GM18861 (cell line): ENCODE results near the gene CACNA1C.

Experiments
- ATAC-seq: cut with Tn5 transposase; IDR thresholded peaks from one replicate; pipeline ENCODE4 v1.9.1; 2021; ENCODE audit not compliant: unreplicated experiment

Gene CACNA1C

DNA sequence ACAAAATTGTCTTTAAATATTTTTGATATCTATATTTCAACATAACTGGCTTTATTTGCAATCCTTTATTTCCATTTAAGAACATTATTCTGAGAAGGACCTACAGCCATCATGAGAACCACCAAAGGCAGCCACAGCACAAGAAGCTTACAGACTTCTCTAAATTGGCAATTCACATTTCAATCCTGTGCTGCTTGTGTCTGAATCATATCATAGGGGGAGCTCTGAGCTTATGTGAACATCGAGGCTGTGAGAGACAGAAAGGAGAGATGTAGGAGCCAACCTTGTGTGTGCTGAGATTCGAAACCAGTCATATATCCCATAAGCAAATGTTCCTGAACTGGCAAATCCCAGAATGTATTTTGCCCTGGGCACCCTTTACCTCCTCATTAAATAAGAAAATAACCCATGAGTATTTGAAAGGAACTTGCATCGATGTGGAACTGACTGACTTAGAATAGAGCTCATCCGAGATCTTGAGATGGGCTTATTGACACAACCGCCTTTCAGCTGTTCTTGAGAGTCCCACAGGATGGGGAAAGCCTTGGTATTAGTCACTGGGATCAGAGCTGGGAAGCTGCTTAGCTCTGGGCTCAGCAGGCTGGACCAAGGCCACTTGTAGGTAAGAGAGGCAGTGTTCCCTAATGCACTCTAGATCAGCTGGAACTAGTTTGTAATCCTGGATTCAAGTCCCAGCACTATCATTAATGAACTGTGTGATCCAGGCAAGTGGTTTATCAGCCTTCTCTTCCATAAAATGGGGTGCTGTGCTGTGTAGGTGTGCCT, 329.8 kb downstream of the CACNA1C start:
- ATAC-seq: no peak

DNA sequence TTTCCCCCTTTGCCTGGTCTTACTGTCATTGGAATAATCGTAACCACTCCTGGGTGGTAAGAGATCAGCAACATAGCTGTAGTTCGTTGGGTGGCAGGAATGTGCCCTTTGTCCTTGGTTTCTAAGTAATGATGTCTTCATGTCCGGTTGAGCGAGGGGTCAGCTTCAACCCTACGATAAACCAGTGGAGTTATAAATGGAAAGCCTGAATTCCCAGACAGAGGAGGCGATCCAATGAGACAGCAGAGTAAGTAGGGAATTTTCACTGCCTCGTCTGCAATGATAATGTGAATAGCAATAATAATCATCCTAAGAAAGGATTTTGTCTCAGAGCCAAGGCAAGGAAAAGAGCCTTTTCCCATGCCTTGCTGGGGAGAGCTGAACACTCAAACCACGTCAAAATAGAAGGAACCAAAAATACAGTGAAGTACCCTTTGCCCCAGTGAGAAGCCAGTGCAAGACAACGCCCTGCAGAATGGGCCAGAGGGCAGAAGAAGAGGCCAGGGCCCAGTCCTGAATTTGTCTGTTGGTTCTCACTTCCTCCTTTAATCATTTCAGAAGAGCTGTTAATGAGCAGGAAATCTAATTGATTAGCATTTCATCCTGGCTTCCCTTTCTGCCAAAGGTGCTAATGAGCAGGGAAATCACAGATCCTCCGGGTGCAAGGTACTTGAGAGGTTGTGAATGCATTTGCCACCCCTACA, 330.7 kb downstream of the CACNA1C start:
- ATAC-seq: no peak

DNA sequence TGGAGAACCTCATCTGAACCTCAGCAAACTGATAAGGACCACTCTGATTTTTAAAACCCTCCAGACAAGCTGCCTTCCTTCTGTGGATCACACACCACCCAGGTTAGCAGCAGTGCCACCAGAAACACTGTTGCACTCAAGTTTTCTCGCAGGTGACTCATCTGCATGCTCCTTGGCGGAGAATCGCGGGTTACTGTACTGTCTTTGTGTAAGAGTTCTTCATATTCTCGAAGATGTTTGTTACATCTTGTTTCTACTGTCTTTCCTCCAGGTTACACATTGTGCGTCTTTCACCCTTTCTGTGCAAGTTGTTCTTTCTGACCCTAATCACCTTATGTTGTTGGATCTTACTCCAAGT, 331.2 kb downstream of the CACNA1C start:
- ATAC-seq: no peak

DNA sequence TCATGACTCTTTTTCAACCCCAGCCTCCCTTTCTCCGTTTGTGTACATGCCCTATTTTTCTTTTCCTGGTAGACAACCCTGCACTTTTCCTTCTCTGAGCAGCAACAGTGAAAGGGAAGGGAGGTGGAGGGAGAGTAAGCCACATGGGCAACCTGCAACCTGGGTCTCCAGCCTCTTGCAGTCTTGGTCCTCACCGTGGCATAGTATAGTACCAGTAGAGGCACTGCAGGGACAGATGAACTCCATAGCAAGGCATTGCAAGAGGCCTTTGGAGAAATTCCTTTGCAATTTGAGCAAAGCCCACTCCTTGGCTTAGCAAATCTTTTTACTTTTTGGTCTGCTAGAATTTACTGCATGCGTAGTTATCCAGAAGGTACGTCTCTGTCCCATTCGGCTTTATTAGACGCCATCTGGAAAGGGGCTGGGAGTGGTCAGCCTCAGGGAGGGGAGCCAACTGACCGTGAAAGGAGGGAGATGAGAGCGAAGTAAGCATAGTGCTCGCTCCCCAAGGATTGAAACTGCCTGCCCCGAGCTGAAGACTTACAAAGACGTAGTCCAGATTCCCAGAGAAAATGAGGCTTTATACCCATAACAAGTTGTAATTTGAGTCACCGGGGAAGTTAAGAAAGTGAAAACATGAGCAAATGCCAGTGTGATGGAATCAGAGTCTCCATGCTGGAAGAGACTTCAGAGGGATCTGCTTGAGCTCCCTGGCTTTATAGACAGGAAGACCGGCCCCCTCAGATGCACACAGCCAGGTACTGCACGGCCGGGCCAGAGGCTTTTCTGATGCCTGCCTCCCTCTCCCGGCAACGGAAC, 332.0 kb downstream of the CACNA1C start:
- ATAC-seq: no peak

DNA sequence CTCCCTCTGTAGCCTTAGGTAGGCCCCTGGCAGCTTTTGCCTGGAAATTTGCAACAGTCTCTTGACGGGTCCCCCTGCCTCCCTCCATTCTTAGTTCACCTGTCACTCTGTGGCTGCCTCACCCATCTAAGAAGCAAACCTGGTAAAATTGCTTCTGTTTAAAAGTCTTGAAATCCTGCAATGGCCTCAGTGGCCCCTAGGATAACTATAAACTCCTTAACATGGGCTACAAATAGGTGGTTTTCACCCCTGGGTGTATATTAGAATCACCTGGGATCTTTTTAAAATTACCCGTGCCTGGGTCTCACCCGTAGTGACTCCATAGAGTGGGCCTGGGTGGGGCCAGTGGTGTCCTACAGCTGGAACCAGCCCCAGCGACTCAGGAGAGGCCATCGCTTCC, 332.7 kb downstream of the CACNA1C start:
- no peak for ATAC-seq

DNA sequence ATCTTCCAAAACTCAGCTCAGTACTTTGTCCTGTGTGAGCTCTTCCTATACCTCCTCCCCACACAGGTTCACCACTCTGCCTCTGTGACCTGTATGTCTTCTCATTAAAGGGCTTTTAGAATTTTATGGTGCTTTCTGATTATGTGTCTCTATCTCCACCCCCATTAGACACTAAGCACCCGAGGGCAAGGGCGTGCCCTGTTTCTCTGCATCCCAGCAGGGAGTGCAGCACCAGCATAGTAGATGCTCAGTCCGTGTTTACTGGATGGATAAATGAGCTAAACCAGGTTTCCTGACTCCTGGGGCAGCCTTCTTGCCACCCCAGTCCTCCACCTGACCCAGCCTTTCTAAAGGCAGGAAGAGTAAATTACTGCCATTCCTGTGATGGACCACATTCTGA, 333.8 kb downstream of the CACNA1C start:
- ATAC-seq: no peak

DNA sequence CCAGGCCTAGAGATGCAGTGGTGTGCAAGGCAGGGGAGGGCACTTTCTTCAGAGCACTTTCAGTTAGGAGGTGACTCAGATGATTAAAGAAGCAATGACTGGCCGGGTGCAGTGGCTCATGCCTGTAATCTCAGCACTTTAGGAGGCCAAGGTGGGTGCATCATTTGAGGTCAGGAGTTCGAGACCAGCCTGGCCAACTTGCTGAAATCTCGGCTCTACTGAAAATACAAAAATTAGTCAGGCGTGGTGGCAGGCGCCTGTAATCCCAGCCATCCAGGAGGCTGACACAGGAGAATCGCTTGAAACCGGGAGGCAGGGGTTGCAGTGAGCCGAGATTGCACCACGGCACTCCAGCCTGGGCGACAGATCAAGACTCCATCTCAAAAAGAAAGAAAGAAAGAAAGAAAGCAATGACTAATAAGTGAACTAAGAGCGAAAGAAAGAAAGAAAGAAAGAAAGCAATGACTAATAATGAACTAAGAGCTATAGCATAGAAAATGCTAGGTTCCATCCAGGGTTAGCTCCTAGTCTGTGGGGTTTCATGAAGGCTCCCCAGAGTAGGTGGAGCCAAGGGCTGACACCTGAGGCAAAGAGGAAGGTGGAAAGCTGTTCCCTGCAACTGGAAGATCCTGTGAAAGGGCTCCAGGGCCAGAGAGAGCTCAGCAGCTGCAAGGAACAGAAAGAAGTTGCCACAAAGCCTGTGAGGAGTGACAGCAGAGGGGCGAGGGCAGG, 334.5 kb downstream of the CACNA1C start:
- ATAC-seq: peak; percentile 51

DNA sequence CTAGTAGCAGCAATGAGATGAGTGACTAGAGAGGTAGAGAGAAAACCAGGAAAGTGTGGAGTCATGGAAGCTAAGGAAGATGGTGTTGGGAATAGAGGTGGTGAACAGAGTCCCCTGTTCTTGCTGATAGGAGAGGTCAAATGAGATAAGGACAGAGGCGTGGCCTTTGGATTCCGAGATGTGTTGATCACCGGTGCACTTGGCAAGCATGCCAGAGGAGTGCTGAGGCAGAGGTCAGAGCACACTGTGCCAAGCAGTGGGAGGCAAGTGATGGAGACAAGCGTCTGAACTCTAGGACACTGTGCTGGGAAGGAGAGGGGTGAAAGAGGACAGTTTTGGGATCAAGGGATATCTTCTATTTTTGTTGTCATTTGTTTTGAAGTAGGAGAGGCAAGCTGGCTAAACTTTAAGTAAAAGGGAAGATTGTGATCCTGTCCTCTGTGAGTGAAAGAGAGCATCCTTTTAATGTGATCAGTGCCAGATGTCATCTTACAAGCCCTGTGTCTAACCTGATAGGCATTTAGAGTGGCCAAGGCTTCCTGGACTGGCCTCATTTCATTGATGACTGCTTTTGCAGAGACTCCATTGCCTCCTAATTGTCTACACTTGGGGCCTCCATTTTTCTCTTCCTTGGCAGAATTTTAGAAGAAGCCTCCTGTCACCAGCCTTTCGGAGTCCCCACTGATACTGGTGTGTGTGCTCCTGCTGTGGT, 336.4 kb downstream of the CACNA1C start:
- ATAC-seq: no peak

DNA sequence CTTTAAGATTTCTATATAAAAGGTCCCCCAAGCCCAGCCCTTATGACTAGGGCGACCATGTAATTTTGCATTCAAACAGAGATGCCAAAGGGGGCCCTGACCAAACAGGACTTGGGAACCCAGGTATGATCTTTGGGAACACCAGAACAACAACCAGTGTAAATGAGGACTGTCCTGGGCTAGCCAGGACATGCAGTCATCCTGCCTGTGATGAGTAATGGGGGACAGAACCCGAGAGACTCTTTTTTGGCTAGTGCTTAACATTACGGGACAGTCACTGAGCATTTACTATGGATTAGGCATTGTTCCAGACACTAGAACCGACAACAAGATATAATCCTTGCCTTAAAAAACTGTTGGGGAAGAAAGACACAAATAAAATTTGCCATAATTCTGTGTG, 337.3 kb downstream of the CACNA1C start:
- ATAC-seq: no peak

DNA sequence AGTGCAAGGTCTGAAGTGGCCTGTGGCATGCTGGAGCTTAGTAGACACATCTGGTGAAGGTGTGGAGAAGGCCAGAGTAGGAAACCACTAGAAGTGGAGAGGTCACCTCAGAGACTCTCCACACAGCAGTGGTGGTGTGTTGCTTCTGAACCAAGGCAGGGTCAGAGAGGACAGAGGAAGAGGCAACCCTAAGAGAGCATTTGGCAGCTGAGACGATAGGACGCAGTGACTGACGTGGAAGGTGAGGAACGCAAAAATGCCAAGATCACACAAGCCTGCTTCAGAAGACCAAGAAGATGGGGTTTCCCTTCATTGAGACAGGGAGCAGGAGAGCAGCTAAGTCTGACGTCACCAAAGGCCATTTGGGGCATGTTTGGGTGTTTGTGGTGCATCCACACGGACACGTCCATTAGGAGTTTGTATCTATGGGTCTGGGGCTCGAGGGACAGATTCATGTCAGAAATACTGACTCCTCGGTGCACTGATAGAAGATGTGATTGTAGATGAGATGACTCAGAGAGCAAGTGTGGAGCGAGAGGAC, 338.1 kb downstream of the CACNA1C start:
- ATAC-seq: no peak

DNA sequence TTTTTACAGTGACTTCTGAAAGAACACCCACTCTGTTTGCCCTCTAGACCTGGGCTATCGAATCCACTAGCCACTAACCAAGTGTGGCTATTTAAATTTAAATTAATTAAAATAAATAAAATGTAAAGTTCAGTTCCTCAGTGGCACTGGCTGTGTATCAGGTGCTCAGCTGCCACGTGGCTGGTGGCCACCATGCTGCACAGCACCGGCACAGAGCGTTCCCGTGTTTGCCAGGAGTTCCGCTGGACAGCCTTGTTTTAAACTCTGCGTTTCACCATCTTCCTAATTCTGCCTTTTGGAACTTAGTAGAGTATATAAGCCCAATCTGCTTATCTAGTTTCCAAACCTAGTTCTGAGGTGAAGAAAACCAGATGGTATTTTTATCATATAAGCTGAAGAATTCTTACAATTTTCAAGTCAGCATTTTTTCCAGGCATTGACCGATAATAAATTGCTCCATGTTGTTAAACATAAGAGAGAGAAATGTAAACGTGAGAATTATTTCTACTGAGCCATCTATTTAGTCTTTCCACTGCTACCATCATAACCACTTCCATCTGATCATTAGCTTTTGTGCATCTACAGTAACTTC, 339.0 kb downstream of the CACNA1C start:
- no peak for ATAC-seq

DNA sequence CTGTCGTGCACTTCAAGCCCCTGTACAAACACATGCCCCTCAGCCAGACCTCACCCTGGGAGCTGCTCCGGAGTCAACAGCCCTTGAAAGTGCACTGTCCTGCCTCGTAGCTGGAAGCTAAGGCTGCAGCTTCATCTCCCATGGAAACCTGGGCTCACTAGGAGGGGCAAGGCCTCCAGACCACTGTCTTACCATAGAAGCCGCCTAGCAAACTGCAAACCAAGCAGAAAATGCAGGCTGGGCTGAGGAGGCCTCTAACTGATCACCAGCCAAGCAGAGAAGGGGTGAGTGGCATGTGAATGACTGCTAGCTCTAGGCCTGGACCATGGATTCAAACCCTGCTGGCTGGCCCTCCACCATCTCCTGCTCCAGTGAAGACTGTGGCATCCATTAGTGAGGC, 340.2 kb downstream of the CACNA1C start:
- ATAC-seq: no peak

DNA sequence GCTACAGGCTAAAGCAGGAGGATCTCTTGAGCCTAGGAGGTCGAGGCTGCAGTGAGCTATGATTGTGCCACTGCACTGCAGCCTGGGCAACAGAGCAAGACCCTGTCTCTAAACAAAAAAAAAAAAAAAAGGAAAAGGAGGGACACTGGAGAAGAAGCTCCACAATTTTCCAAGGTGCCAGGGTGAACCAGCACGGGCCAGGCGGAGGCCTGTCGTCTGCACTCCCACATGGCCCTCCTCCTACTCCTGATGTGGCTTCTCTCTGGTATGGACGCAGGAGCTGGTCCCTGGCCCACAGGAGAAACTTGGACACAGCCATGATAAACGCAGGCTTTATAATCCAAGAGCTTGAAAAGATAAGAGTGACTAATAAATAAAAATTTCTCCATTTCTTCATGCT, 341.2 kb downstream of the CACNA1C start:
- no peak for ATAC-seq

DNA sequence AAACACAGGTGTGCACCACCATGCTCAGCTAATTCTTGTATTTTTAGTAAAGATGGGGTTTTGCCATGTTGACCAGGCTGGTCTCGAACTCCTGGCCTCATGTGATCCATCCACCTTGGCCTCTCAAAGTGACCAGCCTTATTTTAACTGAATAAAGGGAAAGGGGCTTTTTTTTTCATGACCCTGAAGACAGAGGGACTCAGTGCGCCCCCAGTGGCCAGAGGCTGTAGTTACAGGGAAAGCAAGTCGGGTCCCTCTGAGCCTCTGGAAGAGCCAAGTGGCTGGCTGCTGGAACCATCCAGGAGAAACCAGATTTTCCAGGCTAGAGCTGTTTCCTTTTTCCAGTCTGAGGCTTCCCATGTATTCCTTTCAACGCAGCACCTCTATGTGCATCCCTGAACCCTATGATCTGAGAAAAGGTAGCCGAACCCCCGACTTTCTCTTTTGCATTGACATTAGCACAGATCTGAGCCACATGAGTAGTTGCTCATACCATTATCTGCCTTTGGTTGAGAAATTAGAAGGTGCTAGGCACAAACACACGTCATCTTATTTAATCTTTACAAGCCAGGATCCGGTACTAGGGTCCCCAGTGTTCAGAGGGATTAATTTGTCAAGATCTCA, 342.7 kb downstream of the CACNA1C start:
- no peak for ATAC-seq

DNA sequence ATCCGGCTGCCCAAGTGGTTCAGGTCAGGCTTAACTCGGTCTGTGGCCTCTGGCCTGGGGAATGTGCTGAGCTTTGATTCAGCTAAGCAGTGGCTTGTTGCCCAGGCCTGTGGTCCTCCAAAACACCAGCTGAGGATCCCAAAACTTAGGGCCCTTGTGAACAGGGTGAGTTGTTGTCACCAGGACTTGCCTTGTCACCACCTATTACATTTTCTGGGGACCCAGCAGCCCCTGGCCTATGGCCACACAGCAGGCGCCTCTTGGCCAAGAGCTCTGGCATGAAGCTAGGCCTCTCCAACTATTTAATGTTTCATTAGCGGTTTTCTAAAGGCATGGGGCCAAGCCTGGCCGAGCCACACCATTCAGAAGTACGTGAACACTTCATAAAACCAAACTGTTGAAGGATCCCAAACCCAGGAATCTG, 343.7 kb downstream of the CACNA1C start:
- no peak for ATAC-seq

DNA sequence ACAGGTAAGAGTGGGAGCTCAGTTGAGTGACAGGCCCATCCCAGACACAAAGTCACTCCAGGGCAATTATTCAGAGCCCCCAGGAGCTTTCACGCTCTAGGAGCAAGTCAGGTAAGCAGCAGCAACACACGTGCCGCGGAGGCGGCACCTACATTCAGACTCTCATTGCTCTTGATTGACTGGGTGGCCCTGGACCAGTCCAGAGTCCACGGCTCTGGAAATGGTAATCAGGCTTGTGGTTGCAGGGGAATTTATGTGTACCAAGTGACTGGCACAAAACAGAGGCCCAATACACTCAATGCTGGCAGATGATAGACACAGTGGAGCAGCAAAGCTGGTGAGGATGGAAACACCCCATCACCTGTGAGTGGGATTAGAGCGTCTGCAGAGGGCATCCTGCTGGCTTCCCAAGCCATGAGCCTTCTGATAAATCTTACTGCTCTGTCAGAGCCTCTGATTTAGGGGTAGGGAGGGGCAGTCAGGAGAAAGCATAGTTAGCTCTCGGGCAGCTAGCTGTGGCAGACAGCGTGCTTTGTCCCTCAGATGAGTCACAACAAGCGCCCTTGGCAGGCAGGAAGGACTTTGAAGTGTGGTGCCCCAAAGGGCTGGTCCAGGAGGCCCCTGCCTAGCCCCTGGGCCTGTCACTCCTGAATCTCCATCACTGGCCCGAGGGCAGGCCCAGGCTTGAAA, 344.7 kb downstream of the CACNA1C start:
- no peak for ATAC-seq

DNA sequence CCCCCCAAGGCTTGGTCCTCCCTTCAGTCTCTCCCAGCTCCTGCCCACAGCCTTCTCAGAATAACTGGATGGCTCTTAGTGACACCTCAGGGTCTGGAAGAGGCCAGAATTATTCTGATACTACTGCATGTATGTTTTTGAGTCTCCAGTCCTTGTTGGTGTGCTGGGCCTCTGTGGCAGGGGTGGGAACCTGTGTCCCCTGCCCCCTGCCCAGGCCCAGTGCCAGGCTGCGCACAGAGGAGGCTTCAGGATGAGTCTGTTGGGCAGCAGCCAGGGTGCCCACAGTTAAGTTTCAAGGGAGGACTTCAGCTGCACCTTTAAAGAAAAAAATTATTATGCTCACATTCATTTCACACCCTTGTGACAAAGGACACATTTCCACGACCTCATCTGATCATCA, 348.3 kb downstream of the CACNA1C start:
- no peak for ATAC-seq

DNA sequence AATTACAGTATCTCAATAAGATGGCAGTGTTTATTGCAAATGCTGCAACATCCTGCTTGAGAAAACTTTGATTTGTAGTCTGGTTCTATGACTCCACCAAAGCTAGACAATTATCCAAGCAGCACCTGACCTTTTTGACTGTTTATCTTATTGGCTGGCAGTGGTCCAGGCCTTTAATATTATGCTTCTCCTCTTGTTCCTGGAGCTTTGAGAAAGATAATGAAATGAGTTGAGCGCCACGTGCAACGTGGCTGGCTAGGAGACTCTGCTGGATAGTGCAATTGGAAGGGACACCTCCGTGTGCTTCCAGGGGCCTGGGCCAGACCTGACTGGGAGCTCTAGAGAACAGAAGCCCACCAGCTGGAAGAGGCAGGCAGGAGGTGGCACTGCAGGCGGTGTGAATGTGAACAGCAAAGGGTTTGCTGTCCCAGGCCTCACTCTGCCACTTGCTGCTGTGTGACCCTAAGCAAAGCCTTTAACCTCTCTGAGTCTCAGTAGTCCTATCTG, 349.3 kb downstream of the CACNA1C start:
- no peak for ATAC-seq
